GM12872 (cell line): ENCODE data around the gene MEIS1.

ENCODE experiments used
- CTCF ChIP-seq: IDR thresholded peaks from 3 replicates; pipeline ENCODE4 v1.5.1; 2011; ENCODE audit warnings: low read depth, mild to moderate bottlenecking, low read length, moderate library complexity; ENCODE audit not compliant: insufficient read depth

The MEIS1 gene

DNA sequence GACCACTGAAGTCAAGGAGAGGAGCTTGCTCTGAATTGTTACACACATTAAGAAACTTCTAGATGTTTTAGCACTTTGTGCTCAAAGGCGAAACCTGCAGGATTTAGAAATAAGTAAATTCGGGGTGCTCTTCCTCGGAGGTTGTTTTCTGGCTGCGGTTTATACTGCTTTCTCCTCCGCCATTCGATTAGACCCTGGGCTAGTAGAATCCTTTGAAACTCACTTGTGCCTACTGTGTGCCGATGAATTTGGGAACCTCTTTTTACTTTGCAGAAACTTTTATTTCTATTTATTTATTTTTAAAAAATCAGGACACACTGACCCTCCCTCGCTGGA, 3.5 kb downstream of the MEIS1 start:
- no peak for TF ChIP-seq CTCF

DNA sequence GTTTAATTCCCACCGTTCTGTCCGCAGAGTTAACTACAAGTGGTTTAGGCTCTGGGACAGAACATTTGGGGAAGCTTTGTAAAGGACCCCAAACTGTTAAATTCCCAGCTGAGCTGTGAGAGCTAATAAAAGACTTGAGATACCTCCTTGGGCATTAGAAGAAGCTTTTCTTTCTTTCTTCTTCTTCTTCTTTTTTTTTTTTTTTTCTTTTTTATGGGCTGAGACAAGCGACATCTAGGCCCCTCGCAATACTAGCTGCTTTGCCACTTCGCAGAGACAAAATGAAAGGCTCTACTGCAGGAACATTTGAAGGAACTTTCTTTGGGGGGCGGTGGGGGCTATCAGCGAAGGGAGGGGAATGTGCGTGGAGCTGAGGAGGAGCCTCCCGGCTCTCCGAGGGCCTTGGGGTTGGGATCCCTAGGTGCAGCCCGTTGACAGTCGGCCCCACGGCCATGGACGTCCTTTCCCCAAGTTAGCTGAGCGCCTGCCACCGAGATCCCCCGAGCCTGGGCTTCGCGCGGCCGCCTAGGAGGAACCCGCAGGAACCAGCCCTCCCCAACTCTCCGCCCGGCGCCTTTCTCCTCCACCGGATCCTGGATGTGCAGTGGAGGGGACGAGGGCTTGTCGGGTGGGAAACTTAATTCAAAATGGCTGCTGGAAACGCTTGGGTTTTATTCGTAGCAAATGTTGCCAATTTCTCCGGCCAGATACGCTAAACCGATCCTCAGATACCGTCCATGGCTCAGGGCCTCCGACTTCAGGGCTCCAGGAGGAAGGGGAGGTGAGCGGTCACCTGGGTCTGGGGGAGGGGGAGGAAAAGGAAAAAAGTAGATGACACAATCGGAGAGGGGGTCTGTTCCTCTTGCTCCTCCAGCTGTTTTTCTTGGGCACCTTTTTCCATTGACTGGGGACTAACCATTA, 4.2 kb downstream of the MEIS1 start:
- no peak for TF ChIP-seq CTCF

GRCh38 chr2:66439812-66440542, 5.1 kb downstream of the MEIS1 start:
- no peak for TF ChIP-seq CTCF

GRCh38 chr2:66440708-66441497, 6.0 kb downstream of the MEIS1 start:
- TF ChIP-seq CTCF: no peak

DNA sequence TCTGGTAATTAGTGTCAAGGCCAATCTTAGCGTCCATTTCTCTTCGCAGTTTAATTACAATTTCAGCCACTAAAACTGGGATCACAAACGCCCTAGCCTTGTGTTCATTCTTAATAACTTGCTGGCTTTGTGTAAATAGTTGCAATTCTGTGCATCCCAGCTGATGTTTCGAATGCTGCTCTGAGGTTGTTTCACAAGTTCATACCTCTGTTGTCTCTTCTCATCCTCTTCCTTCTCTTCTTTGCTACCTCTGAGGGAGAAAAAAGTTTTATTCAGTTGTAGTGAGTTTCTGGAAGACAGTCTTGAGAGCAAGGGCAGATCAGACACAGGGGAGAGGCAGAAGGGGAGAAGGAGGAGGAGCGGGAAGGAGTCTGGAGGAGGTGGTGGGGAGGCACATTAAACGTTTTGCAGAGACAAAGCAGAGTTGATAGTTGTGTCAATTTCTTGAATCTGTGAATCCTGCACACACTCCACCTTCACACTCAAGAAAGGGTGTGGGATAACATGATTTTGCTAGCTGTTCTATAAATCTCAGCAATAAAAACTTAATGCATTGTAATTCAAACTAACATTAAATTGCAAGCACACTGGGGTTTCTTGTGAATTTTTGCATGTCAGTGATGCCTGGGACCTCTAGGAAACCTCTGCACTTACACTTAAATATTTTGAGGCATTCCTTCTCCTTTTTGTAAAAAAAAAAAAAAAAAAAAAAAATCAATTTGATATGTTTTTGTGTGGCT, 6.8 kb downstream of the MEIS1 start:
- no peak for TF ChIP-seq CTCF

- no peak for TF ChIP-seq CTCF
Measured at GRCh38 chr2:66442516-66443185, 7.7 kb downstream of the MEIS1 start.
